Measurements from ENCODE around the gene DHRS13. TPM values are rescaled to one million over a fixed set of nuclear protein-coding genes. Genes with fewer than 3 reads are reported as not detected.
"Not testable (repeated sequence)": the region's sequence is repeated elsewhere in the genome, so short reads cannot be mapped to it uniquely, and the experiment has no call there.

The DHRS13 gene
- total and polyA plus RNA-seq, 2 donors: 8.5 to 8.8 TPM

GRCh38 chr17:28878158-28878910, 24.5 kb downstream of the DHRS13 start:
- no peak overlapping the region for H3K4me3 ChIP-seq (ENCODE audit: low read depth, low read length)
- no peak overlapping the region for H3K27ac ChIP-seq (ENCODE audit: low read depth)
- no peak for DNase-seq (ENCODE audit: extremely low spot score)
- H3K36me3 ChIP-seq (ENCODE audit: insufficient read depth): peaks cover 12% of the 10 kb centered on the region
- 83% methylated on average over 2 of the region's 2 CpGs for WGBS
- H3K4me1 ChIP-seq (ENCODE audit: insufficient read depth): no peaks in the 10 kb centered on the region

GRCh38 chr17:28877150-28877711, 25.6 kb downstream of the DHRS13 start:
- H3K4me1 ChIP-seq (ENCODE audit: insufficient read depth); H3K27ac ChIP-seq (ENCODE audit: low read depth); DNase-seq (ENCODE audit: extremely low spot score); H3K4me3 ChIP-seq (ENCODE audit: low read depth, low read length): not testable (repeated sequence)
- WGBS: 97% methylated on average over 6 of the region's 6 CpGs
- peaks cover 12% of the 10 kb centered on the region for H3K36me3 ChIP-seq (ENCODE audit: insufficient read depth)

GRCh38 chr17:28875848-28876550, 26.9 kb downstream of the DHRS13 start:
- no peak for DNase-seq (ENCODE audit: extremely low spot score)
- H3K4me3 ChIP-seq (ENCODE audit: low read depth, low read length): no peak overlapping the region
- no peak overlapping the region for H3K27ac ChIP-seq (ENCODE audit: low read depth)
- H3K4me1 ChIP-seq (ENCODE audit: insufficient read depth): no peaks in the 10 kb centered on the region
- 59% methylated on average over 1 of the region's 1 CpG for WGBS
- H3K36me3 ChIP-seq (ENCODE audit: insufficient read depth): peaks cover 5% of the 10 kb centered on the region

- DNase-seq (ENCODE audit: extremely low spot score): no peak
- no peak overlapping the region for H3K27ac ChIP-seq (ENCODE audit: low read depth)
- WGBS: 74% methylated on average over 3 of the region's 3 CpGs
These were observed 28.1 kb downstream of the DHRS13 start for GRCh38 chr17:28874750-28875149.

GRCh38 chr17:28873839-28874238, 29.0 kb downstream of the DHRS13 start:
- Histone ChIP-seq H3K27ac (ENCODE audit: low read depth) (no peak overlapping the region), H3K4me1 (ENCODE audit: insufficient read depth) (no peaks in the 10 kb centered on the region), H3K36me3 (ENCODE audit: insufficient read depth) (no peaks in the 10 kb centered on the region), H3K4me3 (ENCODE audit: low read depth, low read length) (no peak overlapping the region)
- WGBS: 88% methylated on average over 7 of the region's 7 CpGs
- DNase-seq (ENCODE audit: extremely low spot score): no peak

More at GRCh38 chr17:28874750-28875149, 28.1 kb downstream of the DHRS13 start:
- Histone ChIP-seq H3K4me3 (ENCODE audit: low read depth, low read length) (no peak overlapping the region), H3K36me3 (ENCODE audit: insufficient read depth) (peaks cover 2% of the 10 kb centered on the region), H3K4me1 (ENCODE audit: insufficient read depth) (no peaks in the 10 kb centered on the region)

- H3K27ac ChIP-seq (ENCODE audit: low read depth): no peak overlapping the region
- no peak for DNase-seq (ENCODE audit: extremely low spot score)
- WGBS: 86% methylated on average over 6 of the region's 6 CpGs
- no peaks in the 10 kb centered on the region for H3K4me1 ChIP-seq (ENCODE audit: insufficient read depth)
- H3K4me3 ChIP-seq (ENCODE audit: low read depth, low read length): no peak overlapping the region
- no peaks in the 10 kb centered on the region for H3K36me3 ChIP-seq (ENCODE audit: insufficient read depth)
These were observed 31.8 kb downstream of the DHRS13 start for GRCh38 chr17:28871056-28871579.

- 84% methylated on average over 7 of the region's 7 CpGs for WGBS
- Histone ChIP-seq H3K27ac (ENCODE audit: low read depth) (no peak overlapping the region), H3K36me3 (ENCODE audit: insufficient read depth) (no peaks in the 10 kb centered on the region), H3K4me3 (ENCODE audit: low read depth, low read length) (no peak overlapping the region), H3K4me1 (ENCODE audit: insufficient read depth) (no peaks in the 10 kb centered on the region)
- no peak for DNase-seq (ENCODE audit: extremely low spot score)
These were observed 35.6 kb downstream of the DHRS13 start for GRCh38 chr17:28867276-28867675.

- no peak overlapping the region for H3K4me3 ChIP-seq (ENCODE audit: low read depth, low read length)
- H3K27ac ChIP-seq (ENCODE audit: low read depth): no peak overlapping the region
- DNase-seq (ENCODE audit: extremely low spot score): no peak
- peaks cover 2% of the 10 kb centered on the region for H3K36me3 ChIP-seq (ENCODE audit: insufficient read depth)
- no peaks in the 10 kb centered on the region for H3K4me1 ChIP-seq (ENCODE audit: insufficient read depth)
- 88% methylated on average over 13 of the region's 13 CpGs for WGBS
These were observed 36.7 kb downstream of the DHRS13 start for GRCh38 chr17:28865946-28866752.

GRCh38 chr17:28864991-28865849, 37.7 kb downstream of the DHRS13 start:
- WGBS: 76% methylated on average over 11 of the region's 11 CpGs
- H3K36me3 ChIP-seq (ENCODE audit: insufficient read depth): peaks cover 4% of the 10 kb centered on the region
- H3K4me3 ChIP-seq (ENCODE audit: low read depth, low read length): no peak overlapping the region
- DNase-seq (ENCODE audit: extremely low spot score): no peak
- no peaks in the 10 kb centered on the region for H3K4me1 ChIP-seq (ENCODE audit: insufficient read depth)
- no peak overlapping the region for H3K27ac ChIP-seq (ENCODE audit: low read depth)

GRCh38 chr17:28863953-28864352, 38.9 kb downstream of the DHRS13 start:
- WGBS: 86% methylated on average over 1 of the region's 1 CpG
- DNase-seq (ENCODE audit: extremely low spot score): no peak
- H3K36me3 ChIP-seq (ENCODE audit: insufficient read depth): peaks cover 4% of the 10 kb centered on the region
- no peak overlapping the region for H3K4me3 ChIP-seq (ENCODE audit: low read depth, low read length)
- H3K4me1 ChIP-seq (ENCODE audit: insufficient read depth): no peaks in the 10 kb centered on the region
- H3K27ac ChIP-seq (ENCODE audit: low read depth): no peak overlapping the region

- Histone ChIP-seq H3K36me3 (ENCODE audit: insufficient read depth) (peaks cover 4% of the 10 kb centered on the region), H3K4me3 (ENCODE audit: low read depth, low read length) (no peak overlapping the region), H3K4me1 (ENCODE audit: insufficient read depth) (no peaks in the 10 kb centered on the region), H3K27ac (ENCODE audit: low read depth) (no peak overlapping the region)
- WGBS: 93% methylated on average over 3 of the region's 3 CpGs
- DNase-seq (ENCODE audit: extremely low spot score): no peak
These were observed 40.3 kb downstream of the DHRS13 start for GRCh38 chr17:28862561-28862960.

GRCh38 chr17:28861393-28862203, 41.3 kb downstream of the DHRS13 start:
- peaks cover 4% of the 10 kb centered on the region for H3K36me3 ChIP-seq (ENCODE audit: insufficient read depth)
- 65% methylated on average over 8 of the region's 8 CpGs for WGBS

More at GRCh38 chr17:28861393-28862203, 41.3 kb downstream of the DHRS13 start:
- Histone ChIP-seq H3K27ac (ENCODE audit: low read depth) (no peak overlapping the region), H3K4me3 (ENCODE audit: low read depth, low read length) (no peak overlapping the region), H3K4me1 (ENCODE audit: insufficient read depth) (no peaks in the 10 kb centered on the region)
- no peak for DNase-seq (ENCODE audit: extremely low spot score)

Measured in urinary bladder (tissue), 4 donors.